Measurements from ENCODE around the gene DNAAF5.

DNAAF5 gene

DNA sequence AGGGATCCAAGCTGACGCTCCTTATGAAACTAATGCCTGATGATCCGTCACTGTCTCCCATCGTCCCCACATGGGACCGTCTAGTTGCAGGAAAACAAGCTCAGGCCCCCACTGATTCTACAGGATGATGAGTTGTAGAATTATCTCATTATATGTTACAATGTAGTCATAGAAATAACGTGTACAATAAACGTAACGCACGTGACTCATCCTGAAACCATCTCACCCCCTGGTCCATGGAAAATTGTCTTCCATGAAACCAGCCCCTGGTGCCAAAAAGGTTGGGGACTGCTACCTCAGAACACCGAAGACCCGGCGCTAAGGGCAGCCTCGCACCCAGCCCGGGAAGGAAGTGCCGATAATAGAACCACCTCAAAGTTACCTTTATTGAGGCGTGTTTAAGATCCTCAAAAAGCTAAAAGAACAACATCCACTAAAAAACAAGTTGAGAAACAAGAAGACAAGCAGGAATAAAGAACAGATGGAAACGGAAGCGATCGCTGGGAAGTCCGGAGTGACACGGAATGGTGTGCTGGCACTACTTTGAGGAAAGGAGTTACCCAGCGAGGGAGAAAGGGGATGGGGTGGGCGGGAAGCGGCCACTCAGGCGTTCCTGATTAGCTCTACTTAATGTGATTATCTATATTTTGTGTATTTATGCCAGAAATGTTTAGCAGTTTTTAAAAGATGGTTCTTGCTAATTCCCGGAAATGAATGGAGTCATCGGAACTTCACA lies 50.7 kb downstream of the DNAAF5 start:
- H3K9me3 ChIP-seq (ENCODE audit: control extremely low read depth in 1 of 5, control insufficient read depth in 4 of 5, insufficient read depth in 2 of 5, low read depth in 1 of 5, low read length in 4 of 5) = no peaks in the 10 kb centered on the region
- no peaks in the 10 kb centered on the region for H3K4me1 ChIP-seq (ENCODE audit: control extremely low read depth in 1 of 4, control insufficient read depth in 4 of 4, insufficient read depth in 4 of 4, low read length in 3 of 4)
- ChIA-PET POLR2A (no interaction called here), CTCF (interaction anchor here (0.8 to 1.1 kb wide), 3 partner anchors 8 to 455 kb away, joined by 3 to 4 read pairs (median 3); no protein-coding TSS in a partner anchor)
- 94% methylated on average over 17 of the region's 26 CpGs for WGBS (ENCODE audit: insufficient coverage)
- H3K36me3 ChIP-seq (ENCODE audit: control insufficient read depth in 4 of 4, insufficient read depth in 4 of 4, low read length in 3 of 4) = peaks cover 7 to 77% (median 51%) of the 10 kb centered on the region in 4 experiments
- DNase-seq = no peak
- H3K27me3 ChIP-seq (replicated peaks in 2 of 5; ENCODE audit: control insufficient read depth in 4 of 5, insufficient read depth in 5 of 5, low read length in 4 of 5) = no peaks in the 10 kb centered on the region
- no peak overlapping the region for H3K27ac ChIP-seq (ENCODE audit: insufficient read depth in 1 of 2, low read depth in 1 of 2, low read length in 2 of 2, poor library complexity in 1 of 2, severe bottlenecking in 2 of 2)
- no peak overlapping the region for H3K4me3 ChIP-seq (ENCODE audit: control insufficient read depth in 1 of 7, extremely low read depth in 1 of 7, insufficient read depth in 4 of 7, low read depth in 2 of 7, low read length in 6 of 7)

DNA sequence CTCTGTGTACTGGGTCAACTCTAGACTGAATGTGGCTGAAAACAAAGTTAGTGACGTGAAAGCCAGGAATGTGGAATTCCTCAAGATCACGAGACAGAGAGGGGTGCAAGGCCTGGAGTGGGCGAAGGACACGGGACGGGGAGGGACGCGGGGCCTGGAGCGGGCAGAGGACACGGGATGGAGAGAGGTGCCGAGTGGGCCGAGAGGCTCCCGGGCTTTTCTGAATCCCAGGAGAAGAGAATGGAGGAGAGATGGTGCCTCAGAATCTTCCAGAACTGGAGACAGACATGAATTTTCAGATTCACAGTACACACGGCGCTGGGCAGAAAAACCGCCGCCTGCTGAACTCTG lies 51.2 kb downstream of the DNAAF5 start:
- ChIA-PET CTCF (interaction anchor here (1.1 kb wide), 1 partner anchor 456 kb away, joined by 4 read pairs; no protein-coding TSS in a partner anchor), POLR2A (no interaction called here)
- Histone ChIP-seq H3K9me3 (ENCODE audit: control extremely low read depth in 1 of 5, control insufficient read depth in 4 of 5, insufficient read depth in 2 of 5, low read depth in 1 of 5, low read length in 4 of 5) (no peaks in the 10 kb centered on the region), H3K4me3 (ENCODE audit: control insufficient read depth in 1 of 7, extremely low read depth in 1 of 7, insufficient read depth in 4 of 7, low read depth in 2 of 7, low read length in 6 of 7) (no peak overlapping the region), H3K27me3 (replicated peaks in 2 of 5; ENCODE audit: control insufficient read depth in 4 of 5, insufficient read depth in 5 of 5, low read length in 4 of 5) (no peaks in the 10 kb centered on the region), H3K27ac (ENCODE audit: insufficient read depth in 1 of 2, low read depth in 1 of 2, low read length in 2 of 2, poor library complexity in 1 of 2, severe bottlenecking in 2 of 2) (no peak overlapping the region), H3K36me3 (ENCODE audit: control insufficient read depth in 4 of 4, insufficient read depth in 4 of 4, low read length in 3 of 4) (peaks cover 7 to 79% (median 51%) of the 10 kb centered on the region in 4 experiments), H3K4me1 (ENCODE audit: control extremely low read depth in 1 of 4, control insufficient read depth in 4 of 4, insufficient read depth in 4 of 4, low read length in 3 of 4) (no peaks in the 10 kb centered on the region)
- 93% methylated on average over 16 of the region's 16 CpGs for WGBS (ENCODE audit: insufficient coverage)
- DNase-seq = no peak

DNA sequence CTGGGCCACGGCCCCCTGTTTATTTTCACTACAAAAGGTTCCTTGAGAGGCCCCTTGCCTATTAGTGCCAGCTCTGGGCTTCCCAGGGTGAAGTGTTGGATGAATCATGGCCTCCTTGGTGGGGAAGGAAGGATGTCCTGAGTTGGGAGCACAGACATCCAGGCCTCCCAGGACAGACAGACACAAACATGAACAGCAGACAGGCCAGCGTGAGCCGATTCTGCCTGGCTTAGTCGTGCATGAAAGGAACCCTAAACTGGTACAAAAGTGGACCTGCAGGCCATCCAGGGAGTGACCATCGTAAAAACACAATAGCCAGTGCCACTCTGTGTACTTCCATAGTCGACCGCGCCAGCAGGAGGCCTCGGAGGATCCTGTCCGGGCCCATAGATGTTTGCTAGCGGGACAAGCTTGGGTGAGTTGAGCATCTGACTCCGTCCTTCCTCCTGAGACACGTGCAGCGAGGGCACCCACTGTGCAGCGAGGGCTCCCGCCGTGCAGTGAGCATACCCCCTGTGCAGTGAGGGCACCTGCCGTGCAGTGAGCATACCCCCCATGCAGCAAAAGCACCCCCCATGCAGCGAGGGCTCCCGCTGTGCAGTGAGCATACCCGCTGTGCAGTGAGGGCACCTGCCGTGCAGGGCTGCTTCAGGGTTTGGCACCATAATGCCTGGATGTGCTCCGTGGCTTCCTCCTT lies 51.9 kb downstream of the DNAAF5 start:
- Histone ChIP-seq H3K27me3 (replicated peaks in 2 of 5; ENCODE audit: control insufficient read depth in 4 of 5, insufficient read depth in 5 of 5, low read length in 4 of 5) (no peaks in the 10 kb centered on the region), H3K4me3 (ENCODE audit: control insufficient read depth in 1 of 7, extremely low read depth in 1 of 7, insufficient read depth in 4 of 7, low read depth in 2 of 7, low read length in 6 of 7) (no peak overlapping the region), H3K36me3 (ENCODE audit: control insufficient read depth in 4 of 4, insufficient read depth in 4 of 4, low read length in 3 of 4) (peaks cover 7 to 80% (median 52%) of the 10 kb centered on the region in 4 experiments), H3K4me1 (ENCODE audit: control extremely low read depth in 1 of 4, control insufficient read depth in 4 of 4, insufficient read depth in 4 of 4, low read length in 3 of 4) (no peaks in the 10 kb centered on the region), H3K27ac (ENCODE audit: insufficient read depth in 1 of 2, low read depth in 1 of 2, low read length in 2 of 2, poor library complexity in 1 of 2, severe bottlenecking in 2 of 2) (no peak overlapping the region), H3K9me3 (ENCODE audit: control extremely low read depth in 1 of 5, control insufficient read depth in 4 of 5, insufficient read depth in 2 of 5, low read depth in 1 of 5, low read length in 4 of 5) (no peaks in the 10 kb centered on the region)
- 97% methylated on average over 23 of the region's 23 CpGs for whole genome bisulfite sequencing (ENCODE audit: insufficient coverage)
- DNase-seq = no peak
- CTCF ChIA-PET = no interaction called here
- POLR2A ChIA-PET = no interaction called here

DNA sequence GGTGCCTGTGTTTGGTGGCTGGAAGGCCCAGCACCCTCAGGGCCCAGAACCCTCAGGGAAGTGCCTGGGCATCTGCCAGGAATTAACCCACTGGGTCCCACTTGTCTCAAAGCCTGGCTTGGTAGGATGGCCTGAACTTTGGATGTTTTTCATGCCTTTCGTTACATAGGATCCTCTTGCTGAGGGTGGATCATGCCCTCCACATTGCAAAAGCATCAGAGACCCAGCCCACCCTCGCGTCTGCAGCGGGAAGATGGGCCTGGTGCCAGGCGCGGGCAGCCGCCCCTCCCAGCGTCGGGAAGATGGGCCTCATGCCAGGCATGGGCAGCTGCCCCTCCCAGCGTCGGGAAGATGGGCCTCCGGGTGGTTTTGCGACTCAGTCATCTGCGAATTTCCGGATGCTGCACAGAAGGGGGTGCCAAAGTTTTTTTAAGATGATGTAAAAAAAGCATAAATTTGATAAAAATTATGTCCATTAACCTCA lies 52.5 kb downstream of the DNAAF5 start:
- H3K4me1 ChIP-seq (ENCODE audit: control extremely low read depth in 1 of 4, control insufficient read depth in 4 of 4, insufficient read depth in 4 of 4, low read length in 3 of 4) = no peaks in the 10 kb centered on the region
- no peaks in the 10 kb centered on the region for H3K9me3 ChIP-seq (ENCODE audit: control extremely low read depth in 1 of 5, control insufficient read depth in 4 of 5, insufficient read depth in 2 of 5, low read depth in 1 of 5, low read length in 4 of 5)
- POLR2A ChIA-PET = no interaction called here
- no peaks in the 10 kb centered on the region for H3K27me3 ChIP-seq (replicated peaks in 2 of 5; ENCODE audit: control insufficient read depth in 4 of 5, insufficient read depth in 5 of 5, low read length in 4 of 5)
- H3K36me3 ChIP-seq (ENCODE audit: control insufficient read depth in 4 of 4, insufficient read depth in 4 of 4, low read length in 3 of 4) = peaks cover 10 to 82% (median 54%) of the 10 kb centered on the region in 4 experiments
- H3K4me3 ChIP-seq (ENCODE audit: control insufficient read depth in 1 of 7, extremely low read depth in 1 of 7, insufficient read depth in 4 of 7, low read depth in 2 of 7, low read length in 6 of 7) = no peak overlapping the region
- no peak for DNase-seq
- no peak overlapping the region for H3K27ac ChIP-seq (ENCODE audit: insufficient read depth in 1 of 2, low read depth in 1 of 2, low read length in 2 of 2, poor library complexity in 1 of 2, severe bottlenecking in 2 of 2)
- CTCF ChIA-PET = interaction anchor here (1.8 kb wide), 1 partner anchor 23 kb away, joined by 4 read pairs; no protein-coding TSS in a partner anchor
- WGBS (ENCODE audit: insufficient coverage) = 94% methylated on average over 9 of the region's 15 CpGs

DNA sequence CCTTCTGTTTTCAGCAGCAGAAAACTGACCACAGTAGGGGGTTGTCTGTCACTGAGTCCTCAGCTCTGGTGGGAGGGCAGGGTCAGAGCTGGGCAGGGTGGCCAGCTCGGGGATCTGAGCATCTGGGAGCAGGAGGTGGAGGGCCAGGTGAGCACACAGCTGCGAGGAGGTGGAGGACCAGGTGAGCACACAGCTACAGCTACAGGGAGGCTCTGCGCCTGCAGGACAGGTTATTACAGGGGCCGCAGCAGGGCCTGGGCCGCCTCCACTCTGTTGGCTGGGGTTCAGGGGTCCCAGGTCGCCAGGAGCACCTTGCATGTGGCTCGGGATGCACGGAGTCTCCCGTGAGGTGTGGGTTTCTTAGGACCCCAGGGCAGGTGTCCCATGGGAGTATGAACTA lies 53.0 kb downstream of the DNAAF5 start:
- peaks cover 10 to 83% (median 55%) of the 10 kb centered on the region in 4 experiments for H3K36me3 ChIP-seq (ENCODE audit: control insufficient read depth in 4 of 4, insufficient read depth in 4 of 4, low read length in 3 of 4)

DNA sequence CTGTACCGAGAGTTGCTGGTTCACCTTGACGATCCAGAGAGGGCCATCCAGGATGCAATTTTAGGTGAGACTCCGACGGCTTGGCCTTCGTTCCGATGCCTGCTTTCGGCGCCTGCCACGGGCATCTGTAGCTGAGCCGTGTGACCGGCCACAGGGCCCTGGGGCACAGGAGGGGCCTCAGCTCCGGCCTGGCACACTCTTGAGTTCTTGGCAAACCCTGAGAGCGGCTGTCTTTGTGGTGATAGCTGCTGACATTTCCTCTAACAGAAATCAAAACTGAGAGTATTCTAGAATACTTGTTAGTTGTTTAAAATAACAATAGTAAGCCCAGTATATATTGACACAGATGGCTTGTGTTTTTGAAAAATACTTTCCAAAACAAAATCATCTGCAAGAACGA lies 53.6 kb downstream of the DNAAF5 start:
- no peak for DNase-seq
- Histone ChIP-seq H3K4me1 (ENCODE audit: control extremely low read depth in 1 of 4, control insufficient read depth in 4 of 4, insufficient read depth in 4 of 4, low read length in 3 of 4) (no peaks in the 10 kb centered on the region), H3K27me3 (replicated peaks in 2 of 5; ENCODE audit: control insufficient read depth in 4 of 5, insufficient read depth in 5 of 5, low read length in 4 of 5) (no peaks in the 10 kb centered on the region), H3K4me3 (ENCODE audit: control insufficient read depth in 1 of 7, extremely low read depth in 1 of 7, insufficient read depth in 4 of 7, low read depth in 2 of 7, low read length in 6 of 7) (no peak overlapping the region), H3K27ac (ENCODE audit: insufficient read depth in 1 of 2, low read depth in 1 of 2, low read length in 2 of 2, poor library complexity in 1 of 2, severe bottlenecking in 2 of 2) (no peak overlapping the region), H3K36me3 (ENCODE audit: control insufficient read depth in 4 of 4, insufficient read depth in 4 of 4, low read length in 3 of 4) (peaks cover 14 to 86% (median 54%) of the 10 kb centered on the region in 4 experiments), H3K9me3 (ENCODE audit: control extremely low read depth in 1 of 5, control insufficient read depth in 4 of 5, insufficient read depth in 2 of 5, low read depth in 1 of 5, low read length in 4 of 5) (no peaks in the 10 kb centered on the region)
- ChIA-PET CTCF (interaction anchor here (1.8 kb wide), 1 partner anchor 21 kb away, joined by 4 read pairs; no protein-coding TSS in a partner anchor), POLR2A (no interaction called here)
- WGBS (ENCODE audit: insufficient coverage) = 95% methylated on average over 11 of the region's 14 CpGs

More for the DNA sequence above, 53.0 kb downstream of the DNAAF5 start:
- Histone ChIP-seq H3K4me3 (ENCODE audit: control insufficient read depth in 1 of 7, extremely low read depth in 1 of 7, insufficient read depth in 4 of 7, low read depth in 2 of 7, low read length in 6 of 7) (no peak overlapping the region), H3K4me1 (ENCODE audit: control extremely low read depth in 1 of 4, control insufficient read depth in 4 of 4, insufficient read depth in 4 of 4, low read length in 3 of 4) (no peaks in the 10 kb centered on the region), H3K27me3 (replicated peaks in 2 of 5; ENCODE audit: control insufficient read depth in 4 of 5, insufficient read depth in 5 of 5, low read length in 4 of 5) (no peaks in the 10 kb centered on the region), H3K27ac (ENCODE audit: insufficient read depth in 1 of 2, low read depth in 1 of 2, low read length in 2 of 2, poor library complexity in 1 of 2, severe bottlenecking in 2 of 2) (no peak overlapping the region), H3K9me3 (ENCODE audit: control extremely low read depth in 1 of 5, control insufficient read depth in 4 of 5, insufficient read depth in 2 of 5, low read depth in 1 of 5, low read length in 4 of 5) (no peaks in the 10 kb centered on the region)
- POLR2A ChIA-PET = no interaction called here
- WGBS (ENCODE audit: insufficient coverage) = 98% methylated on average over 9 of the region's 9 CpGs
- CTCF ChIA-PET = interaction anchor here (1.8 kb wide), 1 partner anchor 22 kb away, joined by 4 read pairs; no protein-coding TSS in a partner anchor
- DNase-seq = no peak

DNA sequence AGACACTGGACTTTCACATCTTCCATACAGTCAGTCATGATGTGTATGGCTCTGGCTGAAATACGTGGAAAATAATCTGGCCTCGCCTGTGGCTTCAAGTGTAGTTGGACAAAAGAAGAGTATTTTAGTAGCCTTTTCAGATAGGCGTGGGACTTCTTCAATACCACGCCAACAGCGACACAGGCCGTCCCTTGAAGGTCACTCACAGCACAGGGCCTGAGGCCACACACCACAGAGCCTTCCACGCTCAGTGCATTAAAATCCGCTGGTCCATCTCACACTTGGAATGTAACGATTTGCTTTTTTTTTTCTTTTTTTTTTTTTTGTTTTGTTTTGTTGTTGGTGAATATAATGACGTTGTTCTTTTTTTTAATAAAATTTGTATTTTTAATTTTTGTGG lies 54.0 kb downstream of the DNAAF5 start:
- Histone ChIP-seq H3K27me3 (replicated peaks in 2 of 5; ENCODE audit: control insufficient read depth in 4 of 5, insufficient read depth in 5 of 5, low read length in 4 of 5) (no peaks in the 10 kb centered on the region), H3K9me3 (ENCODE audit: control extremely low read depth in 1 of 5, control insufficient read depth in 4 of 5, insufficient read depth in 2 of 5, low read depth in 1 of 5, low read length in 4 of 5) (no peaks in the 10 kb centered on the region), H3K4me3 (ENCODE audit: control insufficient read depth in 1 of 7, extremely low read depth in 1 of 7, insufficient read depth in 4 of 7, low read depth in 2 of 7, low read length in 6 of 7) (no peak overlapping the region), H3K36me3 (ENCODE audit: control insufficient read depth in 4 of 4, insufficient read depth in 4 of 4, low read length in 3 of 4) (peaks cover 15 to 86% (median 55%) of the 10 kb centered on the region in 4 experiments), H3K27ac (ENCODE audit: insufficient read depth in 1 of 2, low read depth in 1 of 2, low read length in 2 of 2, poor library complexity in 1 of 2, severe bottlenecking in 2 of 2) (no peak overlapping the region), H3K4me1 (ENCODE audit: control extremely low read depth in 1 of 4, control insufficient read depth in 4 of 4, insufficient read depth in 4 of 4, low read length in 3 of 4) (no peaks in the 10 kb centered on the region)
- 99% methylated on average over 7 of the region's 10 CpGs for WGBS (ENCODE audit: insufficient coverage)
- ChIA-PET POLR2A (no interaction called here), CTCF (interaction anchor here (1.8 kb wide), 1 partner anchor 21 kb away, joined by 4 read pairs; no protein-coding TSS in a partner anchor)
- DNase-seq = no peak
